ENCODE measurements around the gene B4GALNT3. TPM values are rescaled to one million over a fixed set of nuclear protein-coding genes. Genes with fewer than 3 reads are reported as not detected.

The B4GALNT3 gene
- total RNA-seq, 2 experiments from 2014 or later = 10.9 to 11.1 TPM

DNA sequence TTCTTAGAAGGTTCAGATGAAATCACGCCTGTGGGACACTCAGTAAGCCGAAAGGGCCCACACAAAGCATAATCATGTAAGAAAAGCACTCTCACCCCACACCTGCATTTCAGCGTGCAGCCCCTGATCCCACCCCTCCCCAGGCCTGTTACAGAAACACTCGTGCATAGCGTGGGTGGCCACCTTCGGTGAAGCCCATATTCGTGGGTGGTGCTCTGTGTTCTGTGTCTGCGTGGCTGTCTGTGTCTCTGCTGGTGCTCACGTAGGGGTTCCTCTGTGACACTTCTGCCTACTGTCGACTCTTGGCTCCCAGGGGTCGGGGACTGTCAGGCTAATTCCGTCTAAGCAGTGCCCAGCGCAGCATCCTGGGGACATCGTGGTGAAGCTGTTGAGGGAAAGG is 74.0 kb downstream of the B4GALNT3 start:
- ChIA-PET POLR2A (no interaction called here), CTCF (interaction anchor here (1.5 to 4.0 kb wide), 2 partner anchors 14 to 56 kb away, joined by 3 to 21 read pairs; no protein-coding TSS in a partner anchor)
- H3K27ac Mint-ChIP-seq = no peak overlapping the region
- H3K4me3 Mint-ChIP-seq = no peak overlapping the region
- no peak for ATAC-seq
- H3K36me3 Mint-ChIP-seq (ENCODE audit: low read depth) = no peaks in the 10 kb centered on the region
- H3K4me1 Mint-ChIP-seq (ENCODE audit: low read depth) = peaks cover 3% of the 10 kb centered on the region
- H3K27me3 Mint-ChIP-seq (ENCODE audit: low read depth) = no peaks in the 10 kb centered on the region
- no peak for DNase-seq
- peaks cover 6% of the 10 kb centered on the region for H3K9me3 Mint-ChIP-seq (ENCODE audit: insufficient read depth)

- Mint-ChIP-seq H3K4me3 (no peak overlapping the region), H3K4me1 (ENCODE audit: low read depth) (peaks cover 8% of the 10 kb centered on the region), H3K9me3 (ENCODE audit: insufficient read depth) (peaks cover 6% of the 10 kb centered on the region), H3K27me3 (ENCODE audit: low read depth) (no peaks in the 10 kb centered on the region), H3K36me3 (ENCODE audit: low read depth) (no peaks in the 10 kb centered on the region), H3K27ac (no peak overlapping the region)
- DNase-seq (no peak), ATAC-seq (no peak)
- ChIA-PET POLR2A (no interaction called here), CTCF (interaction anchor here (1.5 to 4.0 kb wide), 2 partner anchors 13 to 57 kb away, joined by 3 to 21 read pairs; no protein-coding TSS in a partner anchor)
Observed at GRCh38 chr12:534216-534615, 74.5 kb downstream of the B4GALNT3 start.

- Mint-ChIP-seq H3K36me3 (ENCODE audit: low read depth) (no peaks in the 10 kb centered on the region), H3K4me3 (no peak overlapping the region), H3K9me3 (ENCODE audit: insufficient read depth) (peaks cover 2% of the 10 kb centered on the region), H3K4me1 (ENCODE audit: low read depth) (peaks cover 19% of the 10 kb centered on the region), H3K27ac (no peak overlapping the region), H3K27me3 (ENCODE audit: low read depth) (no peaks in the 10 kb centered on the region)
- DNase-seq (no peak), ATAC-seq (no peak)
- ChIA-PET CTCF (interaction anchor here (4.0 to 6.4 kb wide), 2 partner anchors 12 to 80 kb away, joined by 21 to 58 read pairs; no protein-coding TSS in a partner anchor), POLR2A (no interaction called here)
Observed at GRCh38 chr12:535396-535795, 75.7 kb downstream of the B4GALNT3 start.

- H3K27ac Mint-ChIP-seq = no peak overlapping the region
- ATAC-seq (no peak), DNase-seq (no peak)
- ChIA-PET POLR2A (no interaction called here), CTCF (interaction anchor here (1.2 to 6.4 kb wide), 3 partner anchors 9 to 82 kb away, joined by 3 to 58 read pairs (median 21); no protein-coding TSS in a partner anchor)
- peaks cover 20% of the 10 kb centered on the region for H3K4me1 Mint-ChIP-seq (ENCODE audit: low read depth)
- no peaks in the 10 kb centered on the region for H3K36me3 Mint-ChIP-seq (ENCODE audit: low read depth)
- no peak overlapping the region for H3K4me3 Mint-ChIP-seq
- H3K9me3 Mint-ChIP-seq (ENCODE audit: insufficient read depth) = no peaks in the 10 kb centered on the region
- no peaks in the 10 kb centered on the region for H3K27me3 Mint-ChIP-seq (ENCODE audit: low read depth)
Observed at GRCh38 chr12:536751-537245, 77.1 kb downstream of the B4GALNT3 start.

DNA sequence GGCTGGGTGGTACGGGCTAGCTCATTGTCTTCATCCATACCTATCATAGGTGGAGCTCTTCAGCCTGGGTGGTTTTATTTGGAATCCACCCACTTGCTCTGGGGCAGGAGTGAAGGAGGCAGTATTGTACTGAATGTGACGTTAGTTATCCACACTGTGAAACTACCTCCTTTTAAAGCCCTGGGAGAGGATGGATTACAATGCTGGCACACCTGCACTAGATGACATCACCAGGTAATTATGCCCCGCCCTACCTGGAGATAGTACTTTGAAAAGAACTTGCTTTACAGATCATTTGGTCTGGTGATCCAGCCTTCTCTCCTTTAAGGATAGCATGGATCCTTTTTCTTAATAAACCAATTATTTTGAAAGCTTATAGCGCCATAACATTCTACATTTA is 78.0 kb downstream of the B4GALNT3 start:
- no peaks in the 10 kb centered on the region for H3K27me3 Mint-ChIP-seq (ENCODE audit: low read depth)
- H3K9me3 Mint-ChIP-seq (ENCODE audit: insufficient read depth) = no peaks in the 10 kb centered on the region
- no peak overlapping the region for H3K4me3 Mint-ChIP-seq
- ATAC-seq (no peak), DNase-seq (no peak)
- H3K27ac Mint-ChIP-seq = no peak overlapping the region
- ChIA-PET POLR2A (no interaction called here), CTCF (interaction anchor here (1.6 to 6.4 kb wide), 3 partner anchors 10 to 83 kb away, joined by 6 to 58 read pairs (median 20); no protein-coding TSS in a partner anchor)
- H3K36me3 Mint-ChIP-seq (ENCODE audit: low read depth) = no peaks in the 10 kb centered on the region
- peaks cover 20% of the 10 kb centered on the region for H3K4me1 Mint-ChIP-seq (ENCODE audit: low read depth)

- Mint-ChIP-seq H3K4me3 (peak overlapping the region; percentile 29), H3K27ac (peak overlapping the region; percentile 91), H3K9me3 (ENCODE audit: insufficient read depth) (no peaks in the 10 kb centered on the region), H3K27me3 (ENCODE audit: low read depth) (no peaks in the 10 kb centered on the region), H3K36me3 (ENCODE audit: low read depth) (no peaks in the 10 kb centered on the region), H3K4me1 (ENCODE audit: low read depth) (peaks cover 20% of the 10 kb centered on the region)
- ChIA-PET POLR2A (interaction anchor here (0.5 kb wide), 1 partner anchor 107 kb away, joined by 3 read pairs; no protein-coding TSS in a partner anchor), CTCF (interaction anchor here (0.9 to 6.4 kb wide), 8 partner anchors 9 to 276 kb away, joined by 3 to 58 read pairs (median 4); no protein-coding TSS in a partner anchor)
- DNase-seq = peak; percentile 71
- ATAC-seq = peak; percentile 97
Observed at GRCh38 chr12:538731-539539, 79.2 kb downstream of the B4GALNT3 start.

GRCh38 chr12:539540-540310 is 80.0 kb downstream of the B4GALNT3 start:
- Mint-ChIP-seq H3K27me3 (ENCODE audit: low read depth) (peaks cover 5% of the 10 kb centered on the region), H3K36me3 (ENCODE audit: low read depth) (no peaks in the 10 kb centered on the region), H3K4me3 (no peak overlapping the region), H3K27ac (peak overlapping the region; percentile 91), H3K9me3 (ENCODE audit: insufficient read depth) (no peaks in the 10 kb centered on the region), H3K4me1 (ENCODE audit: low read depth) (peaks cover 23% of the 10 kb centered on the region)
- no peak for DNase-seq
- POLR2A ChIA-PET = interaction anchor here (0.5 kb wide), 1 partner anchor 106 kb away, joined by 3 read pairs; no protein-coding TSS in a partner anchor
- CTCF ChIA-PET = interaction anchor here (0.9 to 6.4 kb wide), 8 partner anchors 8 to 275 kb away, joined by 3 to 58 read pairs (median 4); no protein-coding TSS in a partner anchor
- ATAC-seq = no peak

- H3K36me3 Mint-ChIP-seq (ENCODE audit: low read depth) = no peaks in the 10 kb centered on the region
- peaks cover 12% of the 10 kb centered on the region for H3K27me3 Mint-ChIP-seq (ENCODE audit: low read depth)
- ChIA-PET CTCF (interaction anchor here (3.5 to 6.4 kb wide), 2 partner anchors 87 kb away, joined by 34 to 58 read pairs; no protein-coding TSS in a partner anchor), POLR2A (no interaction called here)
- no peaks in the 10 kb centered on the region for H3K9me3 Mint-ChIP-seq (ENCODE audit: insufficient read depth)
- peaks cover 33% of the 10 kb centered on the region for H3K4me1 Mint-ChIP-seq (ENCODE audit: low read depth)
- DNase-seq (no peak), ATAC-seq (no peak)
- no peak overlapping the region for H3K4me3 Mint-ChIP-seq
- H3K27ac Mint-ChIP-seq = no peak overlapping the region
Observed at GRCh38 chr12:541676-542324, 82.1 kb downstream of the B4GALNT3 start.

GRCh38 chr12:542395-543113 is 82.8 kb downstream of the B4GALNT3 start:
- POLR2A ChIA-PET = interaction anchor here (0.5 kb wide), 1 partner anchor 1123 kb away, joined by 3 read pairs; no protein-coding TSS in a partner anchor
- Mint-ChIP-seq H3K27ac (no peak overlapping the region), H3K9me3 (ENCODE audit: insufficient read depth) (no peaks in the 10 kb centered on the region), H3K4me1 (ENCODE audit: low read depth) (peaks cover 37% of the 10 kb centered on the region), H3K4me3 (no peak overlapping the region), H3K27me3 (ENCODE audit: low read depth) (peaks cover 16% of the 10 kb centered on the region), H3K36me3 (ENCODE audit: low read depth) (no peaks in the 10 kb centered on the region)
- DNase-seq (no peak), ATAC-seq (no peak)
- CTCF ChIA-PET = interaction anchor here (1.2 to 3.5 kb wide), 2 partner anchors 88 to 90 kb away, joined by 3 to 34 read pairs; no protein-coding TSS in a partner anchor

- Mint-ChIP-seq H3K4me1 (ENCODE audit: low read depth) (peaks cover 39% of the 10 kb centered on the region), H3K9me3 (ENCODE audit: insufficient read depth) (no peaks in the 10 kb centered on the region), H3K4me3 (no peak overlapping the region), H3K27ac (no peak overlapping the region), H3K36me3 (ENCODE audit: low read depth) (no peaks in the 10 kb centered on the region), H3K27me3 (ENCODE audit: low read depth) (peaks cover 20% of the 10 kb centered on the region)
- CTCF ChIA-PET = interaction anchor here (1.2 to 3.5 kb wide), 2 partner anchors 89 to 91 kb away, joined by 3 to 34 read pairs; no protein-coding TSS in a partner anchor
- POLR2A ChIA-PET = no interaction called here
- ATAC-seq (no peak), DNase-seq (no peak)
Observed at GRCh38 chr12:543114-543451, 83.3 kb downstream of the B4GALNT3 start.
